Coronary artery (tissue), 2 donors: ENCODE measurements around the gene CDSN.

Experiments used
- DNase-seq: peaks from one replicate; pipeline ENCODE4 v3.0.0-alpha.2; 2017; ENCODE audit warnings: low spot score
- H3K27ac ChIP-seq, 2 donors: fragments of 200-600 bp; sonication (generic); one replicate each; pipeline ENCODE4 v1.5.1; 2016 to 2019
- H3K4me3 ChIP-seq: fragments of 200-600 bp; sonication (generic); 2 replicates; pipeline ENCODE4 v1.5.1; 2016; ENCODE audit warnings: mild to moderate bottlenecking, moderate library complexity
- CTCF ChIP-seq: fragments of 200-600 bp; sonication (generic); IDR thresholded peaks from one replicate; pipeline ENCODE4 v1.5.1; 2019; ENCODE audit warnings: antibody characterized with exemption

CDSN gene

GRCh38 chr6:31083742-31084354 lies 36.4 kb downstream of the CDSN start:
- DNase-seq, result no peak
- Histone ChIP-seq H3K27ac (peak overlapping the region in 1 of 2 donors; percentile 56), H3K4me3 (no peak overlapping the region)
- no peak for TF ChIP-seq CTCF

DNA sequence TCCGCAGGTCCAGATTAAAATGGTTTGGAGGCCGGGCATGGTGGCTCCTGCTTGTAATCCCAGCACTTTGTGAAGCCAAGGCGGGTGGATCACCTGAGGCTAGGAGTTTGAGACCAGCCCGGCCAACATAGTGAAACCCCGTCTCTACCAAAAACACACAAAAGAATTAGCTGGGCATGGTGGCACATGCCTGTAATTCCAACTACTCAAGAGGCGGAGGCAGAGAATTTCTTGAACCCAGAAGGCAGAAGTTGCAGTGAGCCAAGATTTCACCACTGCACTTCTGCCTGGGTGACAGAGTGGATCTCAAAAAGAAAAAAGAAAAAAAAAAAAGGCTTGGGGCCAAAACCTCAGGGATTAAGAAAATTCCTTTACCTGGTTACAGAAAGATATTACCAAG lies 38.4 kb downstream of the CDSN start:
- Histone ChIP-seq H3K27ac (no peak overlapping the region), H3K4me3 (no peak overlapping the region)
- no peak for TF ChIP-seq CTCF
- no peak for DNase-seq

DNA sequence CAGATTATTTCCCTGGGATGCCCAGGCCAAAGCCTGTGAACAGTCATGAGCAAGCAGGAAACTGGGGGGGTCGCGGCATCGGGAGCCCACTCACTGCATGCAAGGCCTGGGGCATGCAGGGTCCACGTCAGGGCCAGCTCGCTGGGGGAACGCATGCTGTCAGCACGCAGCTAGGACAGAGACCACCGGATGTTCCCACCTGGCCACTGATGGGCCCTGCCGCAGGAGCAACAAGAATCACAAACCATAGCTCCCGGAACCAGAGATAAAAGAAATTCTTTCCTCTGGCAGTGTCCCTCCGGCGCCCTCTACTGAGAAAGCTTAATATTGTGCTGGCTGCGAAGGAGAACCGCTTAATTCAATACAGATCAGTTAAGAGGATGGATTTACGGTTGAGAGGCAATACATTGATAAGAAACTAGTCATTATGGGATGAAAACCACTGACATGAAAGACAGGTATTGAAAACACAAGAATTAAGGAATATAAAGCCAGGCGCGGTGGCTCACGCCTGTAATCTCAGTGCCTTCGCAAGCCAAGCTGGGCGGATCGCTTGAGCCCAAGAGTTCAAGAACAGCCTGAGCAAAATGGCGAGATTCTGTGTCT lies 40.5 kb downstream of the CDSN start:
- no peak for DNase-seq
- H3K27ac ChIP-seq, result no peak overlapping the region
- H3K4me3 ChIP-seq, result peak overlapping the region; percentile 50
- peak; percentile 64 for TF ChIP-seq CTCF

- H3K4me3 ChIP-seq, result no peak overlapping the region
- TF ChIP-seq CTCF, result no peak
- no peak overlapping the region for H3K27ac ChIP-seq
These were observed 43.6 kb downstream of the CDSN start for GRCh38 chr6:31076611-31077010.

GRCh38 chr6:31075528-31075927 lies 44.7 kb downstream of the CDSN start:
- DNase-seq, result no peak
- Histone ChIP-seq H3K4me3 (no peak overlapping the region), H3K27ac (no peak overlapping the region)
- no peak for TF ChIP-seq CTCF

More at GRCh38 chr6:31076611-31077010, 43.6 kb downstream of the CDSN start:
- DNase-seq, result no peak

- no peak for TF ChIP-seq CTCF
- DNase-seq, result no peak
- H3K4me3 ChIP-seq, result no peak overlapping the region
- H3K27ac ChIP-seq, result no peak overlapping the region
These were observed 45.8 kb downstream of the CDSN start for GRCh38 chr6:31074401-31074800.

DNA sequence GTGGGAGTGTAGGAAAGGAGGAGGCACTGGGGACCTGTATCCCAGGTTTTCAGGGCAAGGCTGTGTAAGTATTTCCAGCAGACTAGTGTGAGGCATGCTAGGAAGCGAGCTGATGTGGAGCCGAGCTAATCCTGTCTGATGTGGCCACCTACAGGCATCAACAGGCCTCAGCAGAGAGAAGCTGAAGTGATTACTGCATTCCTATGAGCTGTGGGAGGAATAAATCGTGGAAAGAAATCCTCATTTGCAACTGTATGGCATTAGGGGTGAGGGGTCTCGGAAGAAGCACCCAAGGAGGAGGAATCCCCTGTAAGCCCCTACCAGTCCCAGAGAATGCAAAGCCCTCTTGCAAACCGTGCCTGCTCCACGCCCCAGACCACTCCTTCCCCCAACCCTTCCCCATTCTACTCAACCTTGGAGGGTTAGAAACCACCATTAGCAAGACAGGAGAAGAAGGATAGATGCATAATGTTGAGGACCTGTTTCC lies 49.5 kb downstream of the CDSN start:
- Histone ChIP-seq H3K27ac (no peak overlapping the region), H3K4me3 (no peak overlapping the region)
- no peak for TF ChIP-seq CTCF
- DNase-seq, result no peak
